ENCODE results near the gene DGCR2. TPM values are rescaled to one million over a fixed set of nuclear protein-coding genes. Genes with fewer than 3 reads are reported as not detected.

The DGCR2 gene
- total and polyA plus RNA-seq, 2 of the 8 experiments (the other 6 are each of a cell fraction or from before 2014, with no cell fraction given): 42.3 to 62.2 TPM

- TF ChIP-seq CREB1 (IDR thresholded peaks at IDR 0.05) (no peak), RAD21 (IDR thresholded peaks at IDR 0.05 in 1 of 2, conservative IDR thresholded peaks at IDR 0.05 in 1 of 2; ENCODE audit: low read depth in 2 of 2, low read length in 2 of 2) (no peak), NANOG (IDR thresholded peaks at IDR 0.05; ENCODE audit: insufficient read depth, low read depth, low read length, poor library complexity, severe bottlenecking) (no peak), E2F6 (IDR thresholded peaks at IDR 0.05) (no peak), JUN (IDR thresholded peaks at IDR 0.05; ENCODE audit: low read depth, low read length) (no peak), HDAC2 (IDR thresholded peaks at IDR 0.05; ENCODE audit: borderline replicate concordance in 1 of 2, low read depth in 2 of 2, low read length in 2 of 2) (no peak), SP2 (IDR thresholded peaks at IDR 0.05; ENCODE audit: low read length) (no peak)
Measured at GRCh38 chr22:19039448-19039780, 82.8 kb downstream of the DGCR2 start (continued).

All from H1 (cell line).